H1 (cell line): ENCODE results near the gene KBTBD12. TPM values are rescaled to one million over a fixed set of nuclear protein-coding genes. Genes with fewer than 3 reads are reported as not detected.

Experiments used
- CTCF ChIA-PET: fragments of 300-600 bp; sonication (Branson Sonifier 250); formaldehyde crosslinking; loops from one replicate; lab custom pipeline; 2021; ENCODE audit not compliant: partially characterized antibody; lab: Charles Lee
- POLR2A ChIA-PET: fragments of 300-600 bp; sonication (Branson Sonifier 250); formaldehyde crosslinking; loops from one replicate; lab custom pipeline; 2021; ENCODE audit warnings: inconsistent platforms; ENCODE audit not compliant: partially characterized antibody; lab: Charles Lee
- DNase-seq, 2 experiments: peaks; one replicate each; pipeline versions ENCODE4 v3.0.0 to v3.0.0-alpha.2; 2010 to 2022; ENCODE audit warnings: low spot score in 2 of 2, low read depth in 1 of 2, mixed read lengths in 1 of 2
- FAIRE-seq: peaks from 2 replicates; lab custom pipeline; 2011; peaks lifted over from hg19 to GRCh38; lab: Jason Lieb, UNC
- H2AFZ ChIP-seq: 2 replicates; pipeline ENCODE4 v1.8.1; 2012; ENCODE audit warnings: low read length, inconsistent platforms
- H2AK5ac ChIP-seq: 2 replicates; pipeline ENCODE4 v1.6.1; 2013; ENCODE audit warnings: low read depth, low read length
- H2BK120ac ChIP-seq: replicated peaks from 2 replicates; pipeline ENCODE3; 2013; ENCODE audit warnings: low read depth, low read length, inconsistent platforms
- H2BK12ac ChIP-seq: 2 replicates; pipeline ENCODE4 v1.6.1; 2013; ENCODE audit warnings: low read depth, low read length
- H2BK15ac ChIP-seq: 2 replicates; pipeline ENCODE4 v1.6.1; 2013; ENCODE audit warnings: low read length
- H2BK20ac ChIP-seq: 2 replicates; pipeline ENCODE4 v1.6.1; 2013; ENCODE audit warnings: low read length
- H2BK5ac ChIP-seq: 2 replicates; pipeline ENCODE4 v1.6.1; 2013; ENCODE audit warnings: low read depth, low read length
- H3K14ac ChIP-seq: 2 replicates; pipeline ENCODE4 v1.6.1; 2013; ENCODE audit warnings: inconsistent platforms; ENCODE audit not compliant: insufficient read length
- H3K18ac ChIP-seq: 2 replicates; pipeline ENCODE4 v1.6.1; 2013; ENCODE audit warnings: low read length; ENCODE audit errors: extremely low read depth
- H3K23ac ChIP-seq: 2 replicates; pipeline ENCODE4 v1.6.1; 2013; ENCODE audit warnings: inconsistent platforms; ENCODE audit not compliant: insufficient read length
- H3K23me2 ChIP-seq: 2 replicates; pipeline ENCODE4 v1.6.1; 2013; ENCODE audit warnings: low read depth, low read length
- H3K27ac ChIP-seq: 2 replicates; pipeline ENCODE4 v1.6.1; 2011; ENCODE audit warnings: low read depth, low read length, inconsistent platforms
- H3K27me3 ChIP-seq, 4 experiments: replicated peaks in 1 of 4; 1 replicate in 1 of 4; 2 replicates in 3 of 4; pipeline versions ENCODE4 v1.6.1 to v1.8.1; 2011 to 2013; ENCODE audit warnings: low read length in 3 of 4, mild to moderate bottlenecking in 3 of 4, inconsistent platforms in 2 of 4, mixed read lengths in 2 of 4, moderate library complexity in 1 of 4; ENCODE audit not compliant: control insufficient read depth in 3 of 4, insufficient read depth in 3 of 4; ENCODE audit errors: extremely low read depth in 1 of 4
- H3K36me3 ChIP-seq, 4 experiments: 2 replicates each; pipeline versions ENCODE4 v1.6.1 to v1.8.1; 2011 to 2013; ENCODE audit warnings: mild to moderate bottlenecking in 4 of 4, low read length in 3 of 4, moderate library complexity in 2 of 4, control low read depth in 1 of 4, inconsistent platforms in 1 of 4; ENCODE audit not compliant: insufficient read depth in 4 of 4, control insufficient read depth in 2 of 4
- H3K4ac ChIP-seq: replicated peaks from 2 replicates; pipeline ENCODE3; 2013; ENCODE audit warnings: low read length, low read depth, mixed read lengths, inconsistent platforms; ENCODE audit not compliant: insufficient read length
- H3K4me1 ChIP-seq, 4 experiments: replicated peaks in 1 of 4; 1 replicate in 1 of 4; 2 replicates in 3 of 4; pipeline versions ENCODE4 v1.6.1 to v1.8.1; 2011 to 2013; ENCODE audit warnings: low read length in 3 of 4, inconsistent platforms in 2 of 4, mixed read lengths in 1 of 4; ENCODE audit not compliant: insufficient read depth in 4 of 4, control insufficient read depth in 3 of 4
- H3K4me2 ChIP-seq, 2 experiments: 2 replicates each; pipeline versions ENCODE4 v1.6.1 to v1.8.1; 2011 to 2013; ENCODE audit warnings: low read depth in 2 of 2, low read length in 2 of 2, control low read depth in 1 of 2, inconsistent platforms in 1 of 2, mild to moderate bottlenecking in 1 of 2; ENCODE audit not compliant: insufficient read depth in 1 of 2
- H3K4me3 ChIP-seq, 4 experiments: fragments of 200-600, 300-600 bp in 1 of 4; sonication (generic), shearing (Covaris generic), sonication (Bioruptor Twin) in 1 of 4; 2 replicates each; pipeline versions ENCODE4 v1.5.1 to v1.8.1; 2011 to 2016; ENCODE audit warnings: low read length in 4 of 4, low read depth in 3 of 4, control low read depth in 2 of 4, inconsistent platforms in 2 of 4, mild to moderate bottlenecking in 2 of 4, mixed read lengths in 1 of 4, moderate library complexity in 1 of 4; ENCODE audit not compliant: insufficient read depth in 2 of 4; ENCODE audit errors: extremely low read depth in 1 of 4
- H3K56ac ChIP-seq: replicated peaks from 2 replicates; pipeline ENCODE3; 2013; ENCODE audit warnings: low read depth, mild to moderate bottlenecking, mixed read lengths, low read length, inconsistent platforms; ENCODE audit not compliant: insufficient read length
- H3K79me1 ChIP-seq: 2 replicates; pipeline ENCODE4 v1.6.1; 2013; ENCODE audit warnings: low read depth, low read length, control low read depth
- H3K79me2 ChIP-seq, 2 experiments: 2 replicates each; pipeline versions ENCODE4 v1.6.1 to v1.8.1; 2012 to 2013; ENCODE audit warnings: low read length in 2 of 2, mild to moderate bottlenecking in 2 of 2, inconsistent platforms in 1 of 2; ENCODE audit not compliant: insufficient read depth in 2 of 2, control insufficient read depth in 1 of 2
- H3K9ac ChIP-seq, 4 experiments: replicated peaks in 1 of 4; 1 replicate in 1 of 4; 2 replicates in 3 of 4; pipeline versions ENCODE4 v1.6.1 to v1.8.1; 2011 to 2013; ENCODE audit warnings: low read depth in 3 of 4, low read length in 3 of 4, control low read depth in 2 of 4, mild to moderate bottlenecking in 2 of 4, moderate library complexity in 2 of 4, inconsistent platforms in 1 of 4; ENCODE audit errors: extremely low read depth in 1 of 4
- H3K9me3 ChIP-seq, 2 experiments: 2 replicates each; pipeline versions ENCODE4 v1.6.1 to v1.8.1; 2012 to 2013; ENCODE audit warnings: mild to moderate bottlenecking in 2 of 2, moderate library complexity in 2 of 2, control low read depth in 1 of 2, inconsistent platforms in 1 of 2, low read depth in 1 of 2, low read length in 1 of 2, mixed read lengths in 1 of 2; ENCODE audit not compliant: insufficient read depth in 2 of 2
- H4K20me1 ChIP-seq, 2 experiments: replicated peaks in 1 of 2; 2 replicates each; pipeline versions ENCODE3 to v1.8.1; 2011 to 2013; ENCODE audit warnings: inconsistent platforms in 2 of 2, low read length in 2 of 2, mild to moderate bottlenecking in 1 of 2; ENCODE audit not compliant: insufficient read depth in 2 of 2, control insufficient read depth in 1 of 2
- H4K5ac ChIP-seq: 2 replicates; pipeline ENCODE4 v1.6.1; 2013; ENCODE audit warnings: low read length, low read depth, mixed read lengths, inconsistent platforms; ENCODE audit not compliant: insufficient read length
- H4K8ac ChIP-seq: 2 replicates; pipeline ENCODE4 v1.8.0; 2013; ENCODE audit warnings: mild to moderate bottlenecking, moderate library complexity, low read length, inconsistent platforms; ENCODE audit not compliant: insufficient read depth; ENCODE audit errors: extremely low read depth
- H4K91ac ChIP-seq: replicated peaks from 2 replicates; pipeline ENCODE3; 2013; ENCODE audit warnings: low read length, mixed read lengths, inconsistent platforms; ENCODE audit not compliant: insufficient read length
- ATF2 ChIP-seq: IDR thresholded peaks from 2 replicates; pipeline ENCODE4 v1.6.1; 2012; ENCODE audit warnings: low read length, inconsistent platforms
- CBX8 ChIP-seq: fragments of 300-800, 300-1000 bp; sonication (generic); IDR thresholded peaks from 2 replicates; pipeline ENCODE4 v1.7.1; 2016; ENCODE audit warnings: low read depth, low read length, borderline replicate concordance
- CTBP2 ChIP-seq: IDR thresholded peaks from 2 replicates; pipeline ENCODE4 v1.7.0; 2011; ENCODE audit warnings: borderline replicate concordance, mild to moderate bottlenecking, moderate library complexity, mixed read lengths, low read length; ENCODE audit not compliant: insufficient read depth, insufficient read length
- EP300 ChIP-seq, 2 experiments: IDR thresholded peaks; 1 replicate in 1 of 2; 2 replicates in 1 of 2; pipeline ENCODE4 v1.6.1; 2011 to 2012; ENCODE audit warnings: low read depth in 2 of 2, low read length in 2 of 2, mild to moderate bottlenecking in 2 of 2, borderline replicate concordance in 1 of 2, inconsistent platforms in 1 of 2, moderate library complexity in 1 of 2
- HDAC2 ChIP-seq, 2 experiments: fragments of 300-600 bp in 1 of 2; sonication (generic) in 1 of 2; IDR thresholded peaks; 2 replicates each; pipeline ENCODE4 v1.6.1; 2011 to 2012; ENCODE audit warnings: low read depth in 2 of 2, low read length in 2 of 2, mild to moderate bottlenecking in 2 of 2, moderate library complexity in 2 of 2, borderline replicate concordance in 1 of 2, inconsistent platforms in 1 of 2
- KDM4A ChIP-seq: IDR thresholded peaks from one replicate; pipeline ENCODE4 v1.7.1; 2012; ENCODE audit warnings: low read depth, mild to moderate bottlenecking, moderate library complexity, low read length, inconsistent platforms; ENCODE audit not compliant: severe bottlenecking
- WGBS, 2 experiments: shearing (Covaris generic) in 1 of 2; methylation state at CpG; one replicate each; pipeline versions ENCODE4 v1.1.6 to v1.1.7; 2013 to 2015; ENCODE audit warnings: low lambda C conversion rate in 2 of 2, mixed read lengths in 2 of 2, inconsistent platforms in 1 of 2, low coverage in 1 of 2, missing lambda C conversion rate in 1 of 2; ENCODE audit not compliant: insufficient replicate concordance in 2 of 2, insufficient coverage in 1 of 2, insufficient read length in 1 of 2; ENCODE audit errors: extremely low coverage in 1 of 2, missing lambda C conversion rate in 1 of 2; 5-methylcytosine and 5-hydroxymethylcytosine counted together
- polyA plus RNA-seq, 7 experiments: library from polyadenylated mRNA; depleted of rRNA in 3 of 7; stranded (reverse) in 5 of 7; unstranded in 2 of 7; fragments of >200 nt in 5 of 7; fragments of 200-250 nt in 2 of 7; gene quantifications; 1 replicate in 5 of 7; 2 replicates in 1 of 7; 4 replicates in 1 of 7; pipeline versions ENCODE4 v1.2.1 to v1.2.3, GENCODE V29; 2011 to 2013; ENCODE audit warnings: missing spikeins in 2 of 7, mixed read lengths in 2 of 7
- total RNA-seq: library from RNA; stranded (reverse); fragmentation: NEBNext Ultra II Directional; extraction: Animal tissue kit (Norgen Biotek cat#: 25700); gene quantifications from 2 replicates; pipeline ENCODE4 v1.2.1, GENCODE V29; 2021

Gene KBTBD12
- total and polyA plus RNA-seq, 2 of the 8 experiments (the other 6 are each of a cell fraction or from before 2014, with no cell fraction given): 0.33 to 0.63 TPM

- H4K8ac ChIP-seq: no peak overlapping the region
- no peak overlapping the region for H2BK20ac ChIP-seq
- ChIA-PET POLR2A (no interaction called here), CTCF (interaction anchor here (0.6 to 1.7 kb wide), 9 partner anchors 14 to 297 kb away, joined by 3 to 4 read pairs (median 3); no protein-coding TSS in a partner anchor)
- 92% methylated on average over 3 of the region's 3 CpGs; no CpG with 5 or more reads in 1 of the 2 experiments for WGBS, 2 experiments
- no peak overlapping the region for H3K14ac ChIP-seq
- H4K20me1 ChIP-seq: no peaks in the 10 kb centered on the region
- no peak overlapping the region for H3K9ac ChIP-seq
- TF ChIP-seq ATF2: no peak
- TF ChIP-seq HDAC2 (IDR thresholded peaks at IDR 0.05; ENCODE audit: borderline replicate concordance in 1 of 2, low read depth in 2 of 2, low read length in 2 of 2): no peak
- TF ChIP-seq CBX8: no peak
- TF ChIP-seq EP300 (IDR thresholded peaks at IDR 0.05; ENCODE audit: borderline replicate concordance in 1 of 2, low read depth in 2 of 2, low read length in 2 of 2): no peak
- TF ChIP-seq KDM4A: no peak
- no peak for TF ChIP-seq CTBP2
- H3K4me1 ChIP-seq: no peaks in the 10 kb centered on the region
- H3K23me2 ChIP-seq: no peaks in the 10 kb centered on the region
- FAIRE-seq (no peak), DNase-seq (no peak)
- H4K5ac ChIP-seq: no peak overlapping the region
- H2BK120ac ChIP-seq: no peak overlapping the region
- no peak overlapping the region for H3K4me2 ChIP-seq
- no peak overlapping the region for H2BK15ac ChIP-seq
- no peaks in the 10 kb centered on the region for H3K79me1 ChIP-seq
- no peak overlapping the region for H2AK5ac ChIP-seq
- H3K36me3 ChIP-seq: no peaks in the 10 kb centered on the region
- H2AFZ ChIP-seq: no peak overlapping the region
- no peaks in the 10 kb centered on the region for H3K79me2 ChIP-seq
- H3K23ac ChIP-seq: no peak overlapping the region
- no peak overlapping the region for H2BK12ac ChIP-seq
- no peak overlapping the region for H3K4ac ChIP-seq
- H3K27me3 ChIP-seq: no peaks in the 10 kb centered on the region
- H3K56ac ChIP-seq: no peak overlapping the region
- H3K27ac ChIP-seq: no peak overlapping the region
- no peak overlapping the region for H4K91ac ChIP-seq
- H3K18ac ChIP-seq: no peak overlapping the region
- no peaks in the 10 kb centered on the region for H3K9me3 ChIP-seq
- no peak overlapping the region for H3K4me3 ChIP-seq
- no peak overlapping the region for H2BK5ac ChIP-seq
Observed at GRCh38 chr3:127899766-127900165, 15.3 kb upstream of the KBTBD12 start.
